ENCODE measurements around the gene AR. TPM values are rescaled to one million over a fixed set of nuclear protein-coding genes. Genes with fewer than 3 reads are reported as not detected.

AR gene
- total and polyA plus RNA-seq, 9 of the 15 experiments (the other 6 are each of a cell fraction or from before 2014, with no cell fraction given), result 0.01 to 0.04 (median 0.01) TPM; not detected in 6

GRCh38 chrX:67721321-67721720, 177.5 kb downstream of the AR start:
- Histone ChIP-seq H3K9ac (ENCODE audit: insufficient read depth in 1 of 2, low read depth in 2 of 2, low read length in 2 of 2) (no peak overlapping the region), H3K4me2 (ENCODE audit: insufficient read depth, low read length) (no peak overlapping the region), H3K79me2 (ENCODE audit: control insufficient read depth, insufficient read depth, low read length) (no peaks in the 10 kb centered on the region), H4K20me1 (replicated peaks; ENCODE audit: control insufficient read depth, insufficient read depth, low read length) (no peaks in the 10 kb centered on the region), H3K9me1 (ENCODE audit: control insufficient read depth, insufficient read depth, low read length) (no peaks in the 10 kb centered on the region), H3K9me3 (replicated peaks; ENCODE audit: control insufficient read depth, insufficient read depth, low read depth, low read length) (no peaks in the 10 kb centered on the region), H3K4me3 (no peak overlapping the region), H2AFZ (ENCODE audit: low read depth, low read length) (no peak overlapping the region), H3K27me3 (ENCODE audit: control insufficient read depth in 2 of 2, insufficient read depth in 2 of 2, low read length in 2 of 2) (no peaks in the 10 kb centered on the region), H3K27ac (ENCODE audit: extremely low read depth, low read depth, low read length) (no peak overlapping the region), H3K4me1 (replicated peaks in 1 of 2; ENCODE audit: control insufficient read depth in 2 of 2, insufficient read depth in 2 of 2, low read length in 2 of 2) (no peaks in the 10 kb centered on the region), H3K36me3 (ENCODE audit: control insufficient read depth, insufficient read depth, low read length) (no peaks in the 10 kb centered on the region)
- no peak for TF ChIP-seq PHTF2 (CRISPR knock-in tag; IDR thresholded peaks at IDR 0.05)
- no peak for TF ChIP-seq ZNF280A (IDR thresholded peaks at IDR 0.05; ENCODE audit: low read depth, partially characterized antibody)
- ChIA-PET POLR2A (no interaction called here), CTCF (ENCODE audit: low intra/inter-chr PET ratio) (no interaction called here)
- 0% methylated on average over 1 of the region's 1 CpG for WGBS (ENCODE audit: insufficient coverage, low coverage, missing lambda C conversion rate)
- ATAC-seq (no peak), FAIRE-seq (no peak), DNase-seq (ENCODE audit: extremely low read depth in 1 of 4, low spot score in 3 of 4) (no peak)
- no TSS peak for BruUV-seq (replicated peaks)
- in situ Hi-C loops (cut with MboI), result no loop called here
- intact Hi-C loops (cut with micrococcal nuclease), result no loop called here

GRCh38 chrX:67723580-67724351, 179.9 kb downstream of the AR start:
- H3K27me3 ChIP-seq (ENCODE audit: control insufficient read depth in 2 of 2, insufficient read depth in 2 of 2, low read length in 2 of 2), result no peaks in the 10 kb centered on the region
- no peak overlapping the region for H3K4me2 ChIP-seq (ENCODE audit: insufficient read depth, low read length)
- H3K4me3 ChIP-seq, result no peak overlapping the region
- H3K36me3 ChIP-seq (ENCODE audit: control insufficient read depth, insufficient read depth, low read length), result no peaks in the 10 kb centered on the region
- DNase-seq (ENCODE audit: extremely low read depth in 1 of 4, low spot score in 3 of 4) (no peak), FAIRE-seq (no peak), ATAC-seq (no peak)
- intact Hi-C loops (cut with micrococcal nuclease) (no loop called here), in situ Hi-C loops (cut with MboI) (no loop called here)
- CTCF ChIA-PET (ENCODE audit: low intra/inter-chr PET ratio), result no interaction called here
- no peaks in the 10 kb centered on the region for H3K9me1 ChIP-seq (ENCODE audit: control insufficient read depth, insufficient read depth, low read length)
- H4K20me1 ChIP-seq (replicated peaks; ENCODE audit: control insufficient read depth, insufficient read depth, low read length), result no peaks in the 10 kb centered on the region
- H3K4me1 ChIP-seq (replicated peaks in 1 of 2; ENCODE audit: control insufficient read depth in 2 of 2, insufficient read depth in 2 of 2, low read length in 2 of 2), result no peaks in the 10 kb centered on the region
- no peak overlapping the region for H2AFZ ChIP-seq (ENCODE audit: low read depth, low read length)
- BruUV-seq (replicated peaks), result no TSS peak
- no peak overlapping the region for H3K27ac ChIP-seq (ENCODE audit: extremely low read depth, low read depth, low read length)
- H3K79me2 ChIP-seq (ENCODE audit: control insufficient read depth, insufficient read depth, low read length), result no peaks in the 10 kb centered on the region
- POLR2A ChIA-PET, result no interaction called here
- 0% methylated on average over 5 of the region's 5 CpGs for whole genome bisulfite sequencing (ENCODE audit: insufficient coverage, low coverage, missing lambda C conversion rate)
- H3K9me3 ChIP-seq (replicated peaks; ENCODE audit: control insufficient read depth, insufficient read depth, low read depth, low read length), result no peaks in the 10 kb centered on the region
- no peak overlapping the region for H3K9ac ChIP-seq (ENCODE audit: insufficient read depth in 1 of 2, low read depth in 2 of 2, low read length in 2 of 2)
- TF ChIP-seq KDM5B (IDR thresholded peaks at IDR 0.05; ENCODE audit: insufficient replicate concordance, low read depth, low read length) (no peak), ZNF133 (CRISPR knock-in tag; IDR thresholded peaks at IDR 0.05) (no peak), DPF2 (IDR thresholded peaks at IDR 0.05) (no peak), NFE2 (IDR thresholded peaks at IDR 0.05; ENCODE audit: low read depth) (no peak), ZBTB17 (CRISPR knock-in tag; IDR thresholded peaks at IDR 0.05) (no peak), PBX2 (CRISPR knock-in tag; IDR thresholded peaks at IDR 0.05; ENCODE audit: low read depth) (no peak), PBX2 (tag; conservative IDR thresholded peaks at IDR 0.05; ENCODE audit: low read depth) (no peak), FOXA1 (IDR thresholded peaks at IDR 0.05; ENCODE audit: borderline replicate concordance) (no peak), ZNF780A (CRISPR knock-in tag; IDR thresholded peaks at IDR 0.05) (no peak), SMAD1 (IDR thresholded peaks at IDR 0.05; ENCODE audit: low read depth, low read length, partially characterized antibody) (no peak), RBM25 (IDR thresholded peaks at IDR 0.05; ENCODE audit: low read depth, low read length, severe bottlenecking) (no peak)

Measured in K562 (cell line).